VCaP (cell line): ENCODE measurements around the gene CSTF3.

Experiments
- H3K27ac ChIP-seq: fragments of 450-650 bp; 2 replicates; pipeline ENCODE4 v1.5.1; 2017
- TF ChIP-seq, protein P1 (sequence below): fragments of 450-650 bp; conservative IDR thresholded peaks from 2 replicates; pipeline ENCODE4 v1.5.1; 2017; ENCODE audit warnings: mild to moderate bottlenecking, moderate library complexity

The CSTF3 gene

DNA sequence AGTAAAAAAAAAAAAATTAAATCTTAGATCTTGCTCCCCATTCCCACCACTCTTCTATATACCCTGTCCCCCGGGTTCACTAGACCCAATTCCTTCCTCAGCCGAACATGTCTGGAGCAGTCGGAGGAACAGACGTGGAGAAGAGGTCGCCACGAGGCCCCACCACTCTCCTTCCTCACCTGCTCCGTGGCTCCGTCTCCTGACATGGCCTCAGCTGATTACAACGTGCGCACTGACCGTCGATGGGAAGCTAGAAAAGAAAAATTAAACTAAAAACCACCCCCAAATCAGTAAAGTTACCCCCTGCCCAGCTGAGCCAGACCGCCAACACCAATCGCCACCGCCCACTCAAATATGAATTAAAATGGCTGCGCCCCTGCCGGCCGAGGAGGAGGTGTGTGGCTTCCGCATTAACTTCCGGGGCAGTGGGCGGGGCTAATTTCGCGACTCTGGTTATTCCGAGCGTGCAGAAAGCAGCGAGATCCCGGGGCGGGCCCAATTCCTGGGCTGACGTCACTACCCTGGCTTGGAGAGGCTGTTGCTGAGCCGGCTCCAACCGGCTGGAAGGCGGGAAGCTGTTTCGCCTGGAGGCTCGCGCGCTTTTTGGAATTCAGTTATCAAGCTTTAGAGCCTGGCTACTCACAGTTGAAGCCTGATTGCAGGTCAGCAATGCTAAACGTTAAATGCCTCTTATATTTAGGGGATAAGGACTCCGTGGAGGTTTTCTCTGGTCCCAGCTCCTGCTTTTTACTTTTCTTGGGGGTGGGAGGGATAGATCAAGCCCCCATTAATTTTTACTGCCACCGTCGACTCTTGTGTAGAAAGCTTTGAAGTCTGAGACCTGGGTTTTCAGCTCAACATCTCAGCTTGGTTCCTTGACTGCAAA lies at the start of gene CSTF3:
Gene CSTF3, minus strand, starts transcription at position 361 of the 886 bp plus-strand sequence. Its CDS starts 155 bp downstream, at position 206.
- TF ChIP-seq, protein P1, sequence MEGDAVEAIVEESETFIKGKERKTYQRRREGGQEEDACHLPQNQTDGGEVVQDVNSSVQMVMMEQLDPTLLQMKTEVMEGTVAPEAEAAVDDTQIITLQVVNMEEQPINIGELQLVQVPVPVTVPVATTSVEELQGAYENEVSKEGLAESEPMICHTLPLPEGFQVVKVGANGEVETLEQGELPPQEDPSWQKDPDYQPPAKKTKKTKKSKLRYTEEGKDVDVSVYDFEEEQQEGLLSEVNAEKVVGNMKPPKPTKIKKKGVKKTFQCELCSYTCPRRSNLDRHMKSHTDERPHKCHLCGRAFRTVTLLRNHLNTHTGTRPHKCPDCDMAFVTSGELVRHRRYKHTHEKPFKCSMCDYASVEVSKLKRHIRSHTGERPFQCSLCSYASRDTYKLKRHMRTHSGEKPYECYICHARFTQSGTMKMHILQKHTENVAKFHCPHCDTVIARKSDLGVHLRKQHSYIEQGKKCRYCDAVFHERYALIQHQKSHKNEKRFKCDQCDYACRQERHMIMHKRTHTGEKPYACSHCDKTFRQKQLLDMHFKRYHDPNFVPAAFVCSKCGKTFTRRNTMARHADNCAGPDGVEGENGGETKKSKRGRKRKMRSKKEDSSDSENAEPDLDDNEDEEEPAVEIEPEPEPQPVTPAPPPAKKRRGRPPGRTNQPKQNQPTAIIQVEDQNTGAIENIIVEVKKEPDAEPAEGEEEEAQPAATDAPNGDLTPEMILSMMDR, result peak; percentile 10; the same call in 1 of the 2 replicates

DNA sequence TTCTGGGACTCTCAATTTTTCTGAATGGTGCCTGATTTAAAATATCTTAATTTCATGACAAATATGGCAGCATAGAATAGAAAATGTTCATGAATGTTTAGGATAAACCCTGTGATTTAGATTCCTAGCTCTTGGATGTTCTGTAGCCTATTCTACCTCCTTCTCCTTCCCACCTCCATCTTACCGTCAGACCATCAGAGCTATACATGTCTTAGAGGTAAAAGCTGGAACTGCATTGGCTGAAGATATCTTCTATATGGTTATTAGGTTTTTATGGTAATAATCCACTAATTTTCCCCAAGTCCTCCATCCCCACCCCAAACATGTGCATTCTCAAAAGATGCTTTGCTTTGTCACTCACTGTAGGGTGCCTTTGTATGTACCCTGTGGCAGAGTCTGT lies 46.9 kb upstream of the CSTF3 start:
- no peak overlapping the region for H3K27ac ChIP-seq
- TF ChIP-seq, protein P1, result no peak

More for the DNA sequence above, at the start of gene CSTF3:
- H3K27ac ChIP-seq, result peak within 1 kb of the TSS; percentile 86

DNA sequence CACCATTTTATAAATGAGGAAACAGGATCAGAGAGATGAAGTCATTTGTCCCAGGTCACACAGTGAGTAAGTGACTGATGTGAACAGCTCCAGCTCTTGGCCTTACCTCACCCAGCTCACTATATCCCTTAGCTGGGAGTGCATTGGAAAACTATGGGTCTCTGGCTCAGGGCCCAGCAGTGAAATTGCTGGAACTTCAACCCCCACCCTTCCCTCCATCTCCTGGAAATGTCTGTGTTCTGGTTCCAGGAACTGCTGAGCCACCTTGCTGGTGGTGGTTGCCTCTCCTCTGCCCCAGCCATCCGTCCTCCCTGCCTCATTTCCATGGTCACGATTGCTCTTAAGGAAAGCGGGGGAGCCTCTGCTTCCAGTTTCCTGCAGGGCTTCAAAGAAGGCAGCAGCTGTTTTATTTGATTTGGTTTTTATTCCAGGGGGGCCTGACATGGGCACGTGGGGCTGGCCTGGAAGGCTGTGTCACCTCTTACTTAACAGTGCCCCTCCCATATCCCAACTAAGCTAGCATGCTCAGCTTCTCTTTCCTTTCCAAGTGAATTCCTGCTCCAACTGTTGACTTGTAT lies 46.2 kb upstream of the CSTF3 start:
- no peak overlapping the region for H3K27ac ChIP-seq
- TF ChIP-seq, protein P1, result no peak

DNA sequence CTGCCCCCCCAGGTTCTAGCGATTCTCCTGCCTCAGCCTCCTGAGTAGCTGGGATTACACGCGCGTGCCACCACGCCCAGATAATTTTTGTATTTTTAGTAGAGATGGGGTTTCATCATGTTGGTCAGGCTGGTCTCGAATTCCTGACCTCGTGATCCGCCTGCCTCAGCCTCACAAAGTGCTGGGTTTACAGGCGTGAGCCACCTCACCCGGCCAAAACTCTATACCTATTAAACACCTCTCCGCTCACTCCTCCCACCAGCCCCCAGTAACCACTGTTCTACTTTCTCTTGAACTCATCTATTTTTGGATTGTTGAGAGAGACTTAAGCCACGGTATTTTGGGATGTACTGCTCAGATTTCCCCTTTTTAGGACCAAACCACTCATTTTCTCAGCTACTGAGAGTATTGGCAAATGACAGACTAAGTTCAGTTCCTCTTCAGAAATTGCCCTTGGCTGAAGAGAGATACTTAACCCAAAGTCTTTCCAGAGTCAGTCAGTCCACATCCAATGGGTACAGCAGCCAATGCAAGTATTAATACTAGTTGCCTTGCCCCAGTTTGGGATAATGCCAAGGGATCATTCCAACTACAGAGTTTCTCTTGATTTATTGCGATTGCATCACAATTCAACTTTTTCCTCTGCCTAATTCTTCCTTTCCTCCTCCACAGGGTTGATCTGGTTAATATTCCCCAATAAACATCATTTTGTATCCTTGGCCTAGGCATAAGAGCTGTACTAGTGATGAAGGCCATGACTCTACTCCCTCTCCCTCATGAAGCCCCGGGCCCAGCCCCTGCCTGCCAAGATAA lies 36.8 kb upstream of the CSTF3 start:
- TF ChIP-seq, protein P1, result no peak
- no peak overlapping the region for H3K27ac ChIP-seq

DNA sequence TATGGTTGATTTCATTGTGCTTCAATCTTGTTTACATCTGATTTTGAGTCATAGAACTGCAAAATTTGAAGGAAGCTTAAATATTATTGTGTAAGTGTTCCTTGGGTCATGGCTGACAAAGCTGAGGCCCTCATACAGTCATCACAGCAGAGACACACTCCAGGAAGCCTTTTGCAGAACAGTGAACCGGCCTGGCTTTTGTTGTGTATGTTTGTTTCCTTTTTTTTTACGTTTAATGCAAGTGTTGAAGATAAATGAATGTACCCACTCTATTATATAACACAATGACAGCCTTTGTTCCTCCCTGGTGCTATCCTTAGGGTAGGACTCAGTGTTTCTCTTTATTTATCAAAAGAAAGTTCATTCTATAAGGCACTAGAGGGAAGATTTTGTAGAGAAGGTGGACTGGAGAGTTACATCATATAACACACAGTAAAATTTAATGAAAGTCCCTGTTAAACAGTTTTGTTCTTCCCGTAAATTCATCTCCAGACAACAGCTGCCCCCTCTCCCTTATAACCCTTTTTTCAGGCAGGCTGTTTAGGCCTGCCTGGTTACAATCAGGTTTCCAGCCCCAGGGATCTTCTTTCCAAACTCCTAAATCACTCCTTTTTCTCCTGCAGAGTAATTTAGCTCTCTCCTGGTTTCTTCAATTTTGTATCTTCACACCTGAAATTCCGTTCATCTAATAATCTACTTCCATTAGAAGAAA lies 34.3 kb upstream of the CSTF3 start:
- TF ChIP-seq, protein P1, result no peak
- no peak overlapping the region for H3K27ac ChIP-seq

DNA sequence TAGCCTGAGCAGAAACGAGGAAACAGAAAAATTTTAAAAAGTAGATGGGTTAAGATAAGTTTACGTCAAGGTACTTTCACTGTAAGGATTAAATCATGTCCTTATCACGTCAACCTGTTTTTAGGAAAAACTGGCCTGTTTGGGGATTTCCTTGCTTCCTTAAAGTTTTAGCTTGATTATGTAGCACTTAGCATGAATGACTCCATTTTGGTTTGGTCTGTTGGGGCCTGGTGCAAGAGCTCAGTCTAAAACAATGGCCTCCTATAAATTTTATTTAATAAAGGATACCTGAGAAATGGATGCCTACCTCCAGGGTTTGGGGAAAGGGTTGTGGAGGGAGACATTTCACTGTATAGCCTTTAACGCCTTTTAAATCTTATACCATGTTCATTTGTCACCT lies 33.2 kb upstream of the CSTF3 start:
- no peak overlapping the region for H3K27ac ChIP-seq
- TF ChIP-seq, protein P1, result no peak
